ENCODE results near the gene SERP1. TPM values are rescaled to one million over a fixed set of nuclear protein-coding genes. Genes with fewer than 3 reads are reported as not detected.

SERP1 gene
- polyA plus RNA-seq, 3 donors: 82.4 to 281 (median 129) TPM

DNA sequence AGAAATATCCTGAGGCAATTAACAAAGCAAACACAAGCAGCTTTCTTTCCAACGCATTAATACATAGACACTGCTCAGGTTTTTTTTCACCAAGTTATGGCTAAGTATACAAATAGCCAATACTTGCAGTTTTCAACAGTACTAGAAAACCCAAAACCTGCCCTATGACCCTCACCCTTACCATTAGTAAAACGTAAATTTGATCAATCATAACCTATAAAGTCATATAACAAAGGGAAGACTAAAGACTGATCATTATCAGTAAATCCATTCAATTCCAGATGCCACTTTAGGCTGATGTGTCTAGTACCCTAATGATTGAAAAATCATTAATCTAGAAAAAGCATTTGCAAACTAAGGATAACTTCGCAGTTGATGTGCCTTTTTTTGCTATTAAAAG, 3.2 kb downstream of the SERP1 start:
- no peak overlapping the region for H3K27ac ChIP-seq (ENCODE audit: low read depth, low read length)
- 48 to 88% (median 82%) methylated on average over 3 of the region's 3 CpGs for WGBS, 3 donors

DNA sequence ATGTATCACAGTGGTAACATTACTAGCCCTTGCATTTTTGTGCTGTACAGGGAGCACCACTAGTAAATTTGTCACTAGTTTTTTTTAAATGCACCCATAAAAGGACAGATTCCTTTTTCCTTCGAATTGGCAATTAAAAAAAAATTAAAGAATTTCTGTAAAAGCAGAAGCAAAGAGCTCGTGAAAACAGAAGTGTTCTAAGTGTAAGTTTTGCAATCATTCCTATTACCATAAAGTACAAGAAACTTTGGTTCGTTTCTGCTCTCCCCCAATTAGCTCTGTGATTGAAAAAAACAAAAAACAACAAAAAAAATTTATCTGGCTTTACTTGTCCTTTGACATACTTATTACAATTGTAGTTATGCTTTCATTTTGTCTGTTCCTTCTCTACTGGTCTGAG, 5.3 kb downstream of the SERP1 start:
- 43 to 72% (median 44%) methylated on average over 3 of the region's 3 CpGs for WGBS, 3 donors
- no peak overlapping the region for H3K27ac ChIP-seq (ENCODE audit: low read depth, low read length)

DNA sequence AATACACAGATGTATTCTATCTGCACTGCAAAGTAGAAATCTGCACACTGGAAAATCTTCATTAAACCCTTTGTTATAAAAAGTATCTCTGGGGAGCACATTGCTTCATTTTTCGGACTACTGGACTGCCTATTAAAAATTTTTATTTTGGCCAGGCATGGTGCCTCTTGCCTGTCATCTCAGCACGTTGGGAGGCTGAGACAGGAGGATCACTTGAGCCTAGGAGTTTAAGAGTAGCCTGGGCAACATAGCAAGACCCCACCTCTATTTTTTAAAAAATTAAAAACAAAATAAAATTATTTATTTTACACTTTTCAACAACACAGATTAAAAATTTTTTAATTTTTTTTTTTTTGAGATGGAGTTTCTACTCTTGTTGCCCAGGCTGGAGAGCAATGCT, 6.0 kb downstream of the SERP1 start:
- H3K27ac ChIP-seq (ENCODE audit: low read depth, low read length): no peak overlapping the region
- WGBS, 3 donors: 78 to 84% (median 83%) methylated on average over 2 of the region's 2 CpGs

GRCh38 chr3:150538324-150539208, 7.7 kb downstream of the SERP1 start:
- H3K27ac ChIP-seq (ENCODE audit: low read depth, low read length): no peak overlapping the region
- 34 to 87% (median 79%) methylated on average over 10 of the region's 10 CpGs for WGBS, 3 donors

- WGBS, 3 donors: 74 to 85% (median 77%) methylated on average over 4 of the region's 4 CpGs
- H3K27ac ChIP-seq (ENCODE audit: low read depth, low read length): no peak overlapping the region
These were observed 11.1 kb downstream of the SERP1 start for GRCh38 chr3:150535204-150535603.

DNA sequence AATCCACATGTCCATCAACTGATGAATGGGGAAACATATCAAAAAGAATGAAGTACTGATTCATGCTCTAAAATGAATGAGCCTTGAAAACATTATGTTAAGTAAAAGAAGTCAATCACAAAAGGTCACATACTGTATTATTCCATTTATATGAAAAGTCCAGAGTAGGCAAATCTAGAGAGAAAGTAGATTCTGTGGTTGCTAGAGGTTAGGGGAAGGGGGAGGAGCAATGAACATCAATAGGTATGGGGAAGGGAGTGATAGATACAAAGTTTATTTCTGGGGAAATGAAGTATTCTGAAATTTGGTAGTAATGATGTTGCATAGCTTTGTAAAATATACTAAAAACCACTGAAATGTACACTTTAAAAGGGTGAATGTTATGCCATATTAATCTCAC, 14.5 kb downstream of the SERP1 start:
- no peak overlapping the region for H3K27ac ChIP-seq (ENCODE audit: low read depth, low read length)

DNA sequence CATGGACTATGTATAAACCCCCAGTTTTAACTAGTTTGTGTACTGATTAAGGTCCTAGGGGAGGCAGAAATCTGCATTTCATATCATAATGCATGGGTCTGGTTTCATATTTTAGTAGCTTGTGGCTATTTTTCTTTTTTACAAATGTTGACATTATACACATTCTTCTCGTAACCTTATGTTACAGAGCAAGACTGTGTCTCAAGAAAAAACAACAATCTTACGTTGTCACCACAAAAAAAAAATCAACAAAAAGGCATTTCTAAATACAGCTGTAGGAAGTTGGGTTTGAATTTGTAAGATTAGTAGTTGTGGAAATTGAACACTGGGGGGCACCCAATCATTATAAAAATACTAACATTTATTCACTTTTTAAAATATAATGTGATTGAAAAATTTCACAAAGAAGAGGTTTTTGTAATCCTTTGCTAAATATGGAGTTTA, 17.9 kb downstream of the SERP1 start:
- 10 to 18% (median 12%) methylated on average over 2 of the region's 2 CpGs for WGBS, 3 donors
- H3K27ac ChIP-seq (ENCODE audit: low read depth, low read length): no peak overlapping the region

- whole genome bisulfite sequencing, 3 donors: 60 to 72% (median 71%) methylated on average over 10 of the region's 10 CpGs
- no peak overlapping the region for H3K27ac ChIP-seq (ENCODE audit: low read depth, low read length)
These were observed 18.6 kb downstream of the SERP1 start for GRCh38 chr3:150527464-150528255.

- 66 to 86% (median 85%) methylated on average over 2 of the region's 2 CpGs for WGBS, 3 donors
- no peak overlapping the region for H3K27ac ChIP-seq (ENCODE audit: low read depth, low read length)
These were observed 22.8 kb downstream of the SERP1 start for GRCh38 chr3:150523538-150523937.

DNA sequence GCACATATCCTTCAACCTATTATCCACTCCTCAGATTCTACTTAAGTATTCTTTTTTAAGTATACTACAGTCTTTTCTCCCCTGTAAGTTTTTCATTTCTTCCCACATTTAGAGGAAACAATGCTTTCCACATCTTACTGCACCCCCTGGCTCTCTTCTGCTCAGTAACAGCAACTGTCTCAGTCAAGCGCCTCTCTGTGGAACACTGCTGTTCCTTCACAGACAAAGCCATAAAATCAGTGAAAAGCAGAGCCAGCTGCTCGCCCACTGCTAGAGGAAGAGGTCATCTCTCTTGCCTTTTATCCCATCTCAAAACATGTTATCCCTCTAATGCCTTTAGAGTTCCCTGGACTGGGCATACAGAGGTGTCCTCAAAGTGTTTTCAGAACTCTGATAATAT, 24.8 kb downstream of the SERP1 start:
- H3K27ac ChIP-seq (ENCODE audit: low read depth, low read length): no peak overlapping the region
- 73 to 83% (median 78%) methylated on average over 2 of the region's 2 CpGs for WGBS, 3 donors

GRCh38 chr3:150520408-150520807, 25.9 kb downstream of the SERP1 start:
- no peak overlapping the region for H3K27ac ChIP-seq (ENCODE audit: low read depth, low read length)
- WGBS, 3 donors: 78 to 88% (median 81%) methylated on average over 24 of the region's 24 CpGs

DNA sequence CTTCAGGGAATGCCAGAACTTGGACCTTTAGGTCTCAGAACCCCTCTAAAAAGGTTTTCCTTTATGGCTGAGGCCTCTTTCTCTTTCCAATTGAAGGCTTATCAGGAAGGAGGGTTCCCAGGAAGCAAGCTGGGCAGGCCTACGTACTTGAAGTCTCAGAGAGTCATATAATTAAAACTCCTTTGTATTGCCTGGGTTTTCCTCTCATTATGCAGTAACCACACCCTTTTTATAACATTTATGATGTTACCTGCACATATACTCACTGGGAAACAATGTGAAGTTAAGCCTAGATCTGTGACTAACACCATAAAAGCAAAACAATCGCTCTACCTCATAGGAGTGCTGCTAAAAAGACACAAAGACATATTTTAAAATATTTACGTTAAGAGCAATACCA, 27.3 kb downstream of the SERP1 start:
- WGBS, 3 donors: 82 to 90% (median 86%) methylated on average over 3 of the region's 3 CpGs
- H3K27ac ChIP-seq (ENCODE audit: low read depth, low read length): no peak overlapping the region

DNA sequence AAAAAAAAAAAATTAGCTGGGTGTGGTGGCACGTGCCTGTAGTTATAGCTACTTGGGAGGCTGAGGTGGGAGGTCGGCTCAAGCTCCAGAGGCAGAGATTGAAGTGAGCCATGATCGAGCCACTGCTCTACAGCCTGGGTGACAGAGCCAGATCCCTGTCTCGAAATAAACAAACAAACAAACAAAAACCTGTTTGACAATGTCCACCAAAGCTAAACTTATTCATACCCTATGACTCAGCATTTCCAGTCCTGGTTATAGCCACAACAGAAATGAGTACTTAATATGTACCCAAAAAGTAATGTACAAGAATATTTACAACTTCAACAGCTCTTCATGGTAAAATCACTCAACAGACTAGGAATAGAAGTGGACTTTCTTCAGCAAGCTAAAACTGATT, 31.1 kb downstream of the SERP1 start:
- H3K27ac ChIP-seq (ENCODE audit: low read depth, low read length): no peak overlapping the region
- 93 to 98% (median 95%) methylated on average over 3 to 4 of the region's 4 CpGs for WGBS, 3 donors

- H3K27ac ChIP-seq (ENCODE audit: low read depth, low read length): no peak overlapping the region
- WGBS, 3 donors: 73 to 77% (median 76%) methylated on average over 4 of the region's 4 CpGs
These were observed 35.0 kb downstream of the SERP1 start for GRCh38 chr3:150511122-150511821.

DNA sequence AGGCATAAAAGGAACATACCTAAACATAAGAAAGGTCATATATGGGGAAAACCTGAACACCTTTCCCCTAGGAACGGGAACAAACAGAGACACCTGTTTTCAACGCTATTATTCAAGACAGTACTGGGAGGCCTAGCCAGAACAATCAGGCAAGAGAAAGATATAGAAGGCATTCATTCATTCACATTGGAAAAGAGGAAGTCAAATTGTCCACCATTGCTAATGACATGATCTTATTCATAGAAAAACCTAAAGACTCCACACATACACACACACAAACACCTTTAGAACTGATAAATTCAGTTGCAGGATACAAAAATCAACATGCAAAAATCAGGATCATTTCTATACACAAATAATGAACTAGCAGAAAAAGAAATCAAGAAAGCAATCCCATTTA, 36.5 kb downstream of the SERP1 start:
- 86 to 96% (median 91%) methylated on average over 2 of the region's 2 CpGs for WGBS, 3 donors
- H3K27ac ChIP-seq (ENCODE audit: low read depth, low read length): no peak overlapping the region

DNA sequence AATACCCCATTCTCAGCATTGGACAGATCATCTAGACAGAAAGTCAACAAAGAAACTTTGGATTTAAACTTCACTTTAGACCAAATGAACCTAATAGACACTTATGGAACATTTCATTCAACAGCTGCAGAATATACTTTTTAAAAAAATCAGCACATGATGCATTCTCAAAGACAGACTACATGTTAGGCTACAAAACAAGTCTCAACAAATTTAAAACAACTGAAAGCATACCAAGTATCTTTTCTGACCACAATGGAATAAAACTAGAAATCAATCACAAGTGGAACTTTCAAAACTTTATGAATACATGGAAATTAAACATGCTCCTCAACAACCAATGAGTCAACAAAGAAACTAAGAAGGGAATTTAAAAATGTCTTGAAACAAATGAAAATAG, 37.9 kb downstream of the SERP1 start:
- H3K27ac ChIP-seq (ENCODE audit: low read depth, low read length): no peak overlapping the region

GRCh38 chr3:150504483-150504882, 41.8 kb downstream of the SERP1 start:
- WGBS, 3 donors: 74 to 80% (median 78%) methylated on average over 3 of the region's 3 CpGs
- H3K27ac ChIP-seq (ENCODE audit: low read depth, low read length): no peak overlapping the region

GRCh38 chr3:150503402-150504099, 42.7 kb downstream of the SERP1 start:
- H3K27ac ChIP-seq (ENCODE audit: low read depth, low read length): no peak overlapping the region
- 92 to 93% (median 92%) methylated on average over 5 of the region's 5 CpGs for WGBS, 3 donors

All from adipose tissue (tissue), 3 donors.